ENCODE measurements around the gene SYNE2. TPM values are rescaled to one million over a fixed set of nuclear protein-coding genes. Genes with fewer than 3 reads are reported as not detected.

Gene SYNE2
- total RNA-seq, 1 donor from 2014 or later = 44.2 TPM

DNA sequence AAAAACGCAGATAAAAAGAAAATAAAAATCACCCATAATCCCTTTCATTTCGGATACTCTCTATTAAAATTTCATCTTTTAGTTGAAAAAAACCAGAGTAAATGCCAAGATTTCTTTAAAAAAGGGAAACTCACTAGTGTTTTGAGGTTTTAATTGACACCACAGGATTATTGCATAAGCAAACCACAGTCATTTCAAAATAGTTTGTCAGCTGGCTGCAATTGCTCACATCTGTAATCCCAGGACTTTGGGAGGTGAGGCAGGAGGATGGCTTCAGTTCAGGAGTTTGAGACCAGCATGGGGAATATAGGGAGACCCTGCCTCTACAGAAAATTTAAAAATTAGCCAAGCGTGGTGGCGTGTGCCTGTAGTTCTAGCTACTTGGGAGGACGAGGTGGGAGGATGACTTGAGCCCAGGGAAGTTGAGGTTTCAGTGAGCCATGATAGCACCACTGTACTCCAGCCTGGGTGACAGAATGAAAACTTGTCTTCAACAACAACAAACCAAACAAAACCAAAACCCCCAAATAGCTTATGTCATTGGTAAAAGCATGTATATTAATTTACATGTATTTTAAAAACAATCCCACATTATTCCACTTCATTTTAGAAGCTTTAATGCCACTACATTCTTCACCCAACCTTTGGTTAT lies 48.8 kb downstream of the SYNE2 start:
- DNase-seq (ENCODE audit: low read depth) = no peak
- H3K4me3 ChIP-seq (ENCODE audit: low read depth, low read length) = no peak overlapping the region
- TF ChIP-seq, protein P1, sequence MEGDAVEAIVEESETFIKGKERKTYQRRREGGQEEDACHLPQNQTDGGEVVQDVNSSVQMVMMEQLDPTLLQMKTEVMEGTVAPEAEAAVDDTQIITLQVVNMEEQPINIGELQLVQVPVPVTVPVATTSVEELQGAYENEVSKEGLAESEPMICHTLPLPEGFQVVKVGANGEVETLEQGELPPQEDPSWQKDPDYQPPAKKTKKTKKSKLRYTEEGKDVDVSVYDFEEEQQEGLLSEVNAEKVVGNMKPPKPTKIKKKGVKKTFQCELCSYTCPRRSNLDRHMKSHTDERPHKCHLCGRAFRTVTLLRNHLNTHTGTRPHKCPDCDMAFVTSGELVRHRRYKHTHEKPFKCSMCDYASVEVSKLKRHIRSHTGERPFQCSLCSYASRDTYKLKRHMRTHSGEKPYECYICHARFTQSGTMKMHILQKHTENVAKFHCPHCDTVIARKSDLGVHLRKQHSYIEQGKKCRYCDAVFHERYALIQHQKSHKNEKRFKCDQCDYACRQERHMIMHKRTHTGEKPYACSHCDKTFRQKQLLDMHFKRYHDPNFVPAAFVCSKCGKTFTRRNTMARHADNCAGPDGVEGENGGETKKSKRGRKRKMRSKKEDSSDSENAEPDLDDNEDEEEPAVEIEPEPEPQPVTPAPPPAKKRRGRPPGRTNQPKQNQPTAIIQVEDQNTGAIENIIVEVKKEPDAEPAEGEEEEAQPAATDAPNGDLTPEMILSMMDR (conservative IDR thresholded peaks at IDR 0.05; ENCODE audit: low read depth, low read length) = no peak

DNA sequence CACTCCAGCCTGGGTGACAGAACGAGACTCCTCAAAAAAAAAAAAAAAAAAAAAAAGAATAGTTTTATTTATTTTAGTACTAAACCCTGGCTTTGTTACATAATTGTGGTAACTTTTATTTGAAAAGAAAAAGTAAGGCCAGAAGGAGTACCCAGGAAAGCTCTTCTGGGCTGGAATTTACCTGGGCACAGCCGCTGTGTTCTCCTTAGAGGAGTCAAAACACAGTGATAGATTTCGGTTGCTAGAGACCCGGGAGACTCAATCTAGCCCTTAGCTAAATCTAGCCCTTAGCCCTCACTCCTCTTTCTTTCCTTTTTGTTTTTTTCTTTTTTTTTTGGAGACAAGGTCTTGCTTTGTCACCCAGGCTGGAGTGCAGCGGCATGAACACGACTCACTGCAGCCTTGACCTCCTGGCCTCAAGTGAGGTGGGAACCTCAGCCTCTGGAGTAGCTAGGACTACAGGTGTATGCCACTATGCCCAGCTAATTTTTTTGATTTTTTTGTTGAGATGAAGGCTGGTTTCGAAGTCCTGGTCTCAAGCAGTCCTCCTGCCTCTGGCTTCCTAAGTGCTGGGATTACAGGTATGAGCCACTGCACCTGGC lies 49.7 kb downstream of the SYNE2 start:
- H3K4me3 ChIP-seq (ENCODE audit: low read depth, low read length) = no peak overlapping the region
- no peak for DNase-seq (ENCODE audit: low read depth)
- TF ChIP-seq, protein P1 (conservative IDR thresholded peaks at IDR 0.05; ENCODE audit: low read depth, low read length) = no peak

DNA sequence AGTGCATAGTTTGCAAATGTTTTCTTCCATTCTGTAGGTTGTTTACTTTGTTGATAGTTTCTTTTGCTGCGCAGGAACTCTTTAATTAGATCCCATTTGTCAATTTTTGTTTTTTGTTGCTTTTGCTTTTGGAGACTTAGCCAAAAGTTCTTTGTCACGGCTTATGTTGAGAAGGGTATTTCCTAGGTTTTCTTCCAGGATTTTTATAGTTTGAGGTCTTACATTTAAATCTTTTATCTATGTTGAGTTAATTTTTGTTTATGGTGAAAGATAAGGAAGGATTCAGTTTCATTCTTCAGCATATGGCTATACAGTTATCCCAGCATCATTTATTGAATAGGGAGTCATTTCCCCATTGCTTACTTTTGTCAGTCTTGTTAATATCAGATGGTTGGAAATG lies 51.9 kb downstream of the SYNE2 start:
- TF ChIP-seq, protein P1 (conservative IDR thresholded peaks at IDR 0.05; ENCODE audit: low read depth, low read length) = no peak
- no peak for DNase-seq (ENCODE audit: low read depth)
- H3K4me3 ChIP-seq (ENCODE audit: low read depth, low read length) = no peak overlapping the region

DNA sequence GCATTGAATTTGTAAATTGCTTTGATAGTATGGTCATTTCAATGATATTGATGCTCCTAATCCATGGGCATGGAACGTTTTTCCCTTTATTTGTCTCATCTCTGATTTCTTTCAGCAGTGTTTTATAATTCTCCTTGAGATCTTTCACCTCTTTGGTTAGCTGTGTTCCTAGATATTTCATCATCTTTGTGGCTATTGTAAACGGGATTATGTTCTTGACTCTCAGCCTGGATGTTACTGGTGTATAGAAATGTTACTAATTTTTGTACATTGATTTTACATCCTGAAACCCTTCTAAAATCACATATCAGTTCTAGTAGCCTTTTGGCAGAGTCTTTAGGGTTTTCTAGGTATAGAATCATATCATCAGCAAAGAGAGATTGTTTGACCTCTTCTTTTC lies 52.6 kb downstream of the SYNE2 start:
- TF ChIP-seq, protein P1 (conservative IDR thresholded peaks at IDR 0.05; ENCODE audit: low read depth, low read length) = no peak
- DNase-seq (ENCODE audit: low read depth) = no peak
- no peak overlapping the region for H3K4me3 ChIP-seq (ENCODE audit: low read depth, low read length)

DNA sequence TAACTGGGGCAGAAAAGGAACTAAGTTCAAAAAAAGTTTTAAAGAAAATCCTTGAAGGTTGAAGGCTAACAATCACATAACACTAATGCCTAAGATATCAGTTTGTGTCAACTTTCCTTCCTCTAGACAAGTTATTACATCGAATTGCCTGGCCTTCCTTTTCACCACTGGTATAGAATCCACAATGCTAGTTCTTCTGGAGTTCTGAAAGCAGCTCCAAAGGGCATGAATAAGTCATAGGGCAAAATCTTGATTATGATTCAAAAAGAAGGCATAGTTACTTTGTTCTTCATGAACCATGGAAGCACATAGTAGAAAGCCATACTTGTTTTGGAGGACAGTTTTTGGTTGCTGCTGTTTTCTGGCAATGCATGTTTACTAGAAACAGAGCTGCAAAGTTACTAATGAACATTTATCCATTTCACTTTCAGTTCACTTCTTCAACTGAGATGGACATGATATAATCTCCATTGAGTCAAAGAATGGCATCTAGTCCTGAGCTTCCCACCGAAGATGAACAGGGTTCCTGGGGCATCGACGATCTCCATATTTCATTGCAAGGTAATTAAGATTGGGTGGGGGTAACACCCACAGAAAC lies 56.0 kb downstream of the SYNE2 start:
- no peak overlapping the region for H3K4me3 ChIP-seq (ENCODE audit: low read depth, low read length)
- TF ChIP-seq, protein P1 (conservative IDR thresholded peaks at IDR 0.05; ENCODE audit: low read depth, low read length) = no peak
- DNase-seq (ENCODE audit: low read depth) = no peak

DNA sequence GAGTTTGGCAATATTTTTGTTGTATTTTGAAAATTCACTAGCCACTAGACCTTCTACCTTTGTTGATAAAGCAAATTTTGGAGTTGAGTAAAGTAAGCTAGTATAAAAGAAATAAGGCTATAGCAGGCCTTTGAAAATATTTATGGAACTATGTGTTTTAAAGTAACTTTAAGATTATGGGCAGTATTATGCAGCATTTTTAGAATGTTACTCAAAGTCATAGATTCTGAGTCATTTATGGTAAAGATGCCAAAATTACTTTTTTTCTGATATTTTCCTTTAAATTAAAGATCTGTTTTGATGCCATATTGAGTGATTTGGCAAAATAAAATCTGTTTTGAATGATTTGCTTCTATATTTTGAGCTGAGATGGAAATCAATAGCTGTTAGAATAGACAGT lies 57.2 kb downstream of the SYNE2 start:
- DNase-seq (ENCODE audit: low read depth) = no peak
- TF ChIP-seq, protein P1 (conservative IDR thresholded peaks at IDR 0.05; ENCODE audit: low read depth, low read length) = no peak
- no peak overlapping the region for H3K4me3 ChIP-seq (ENCODE audit: low read depth, low read length)
